ENCODE measurements around the gene KRT84. TPM values are rescaled to one million over a fixed set of nuclear protein-coding genes. Genes with fewer than 3 reads are reported as not detected.

KRT84 gene
- total and polyA plus RNA-seq, 4 donors = not detected

DNA sequence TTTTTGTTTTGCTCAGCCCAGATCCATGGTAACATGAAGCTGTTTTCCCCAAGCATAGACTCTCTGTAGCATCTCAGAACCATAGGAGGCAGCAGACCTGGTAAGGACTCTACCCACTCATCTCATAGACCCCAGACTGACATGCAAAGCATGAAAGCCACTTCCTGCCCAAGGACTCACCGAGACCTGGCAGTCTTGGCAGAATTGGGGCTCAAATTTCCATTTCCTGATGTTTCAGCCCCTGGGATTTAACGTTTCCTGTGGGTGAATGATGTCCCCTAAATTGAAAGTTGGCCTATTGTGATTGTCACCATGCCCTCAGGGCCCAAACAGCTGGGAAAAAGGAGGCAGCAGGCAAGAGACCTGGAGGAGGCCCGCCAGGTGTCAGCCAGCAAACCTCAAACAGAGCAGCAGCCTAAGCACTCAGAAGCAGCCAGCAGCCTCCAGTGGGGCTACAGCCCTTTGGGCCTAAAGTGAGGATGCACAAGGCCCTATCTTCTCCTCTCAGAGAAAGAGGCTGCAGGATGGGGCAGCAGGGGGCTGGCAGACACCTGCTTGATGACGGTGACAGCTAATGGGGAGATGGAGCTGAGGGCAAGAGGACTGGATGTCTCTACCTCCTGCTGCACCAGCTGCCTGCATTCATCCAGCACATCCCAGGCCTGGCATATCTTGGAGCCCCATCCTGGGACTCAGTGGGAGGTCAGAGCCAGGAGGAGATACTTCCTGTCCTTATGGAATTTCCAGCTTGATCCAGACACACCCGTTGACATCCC is 26.7 kb downstream of the KRT84 start:
- Histone ChIP-seq H3K4me3 (no peak overlapping the region), H3K4me1 (ENCODE audit: control insufficient read depth in 5 of 5, insufficient read depth in 5 of 5, low read length in 5 of 5) (peaks cover 0 to 16% (median 1%) of the 10 kb centered on the region in 5 donors), H3K27ac (ENCODE audit: low read depth in 1 of 2, low read length in 1 of 2) (no peak overlapping the region), H3K9ac (ENCODE audit: insufficient read depth in 1 of 2, low read length in 2 of 2) (no peak overlapping the region), H3K27me3 (ENCODE audit: control insufficient read depth in 3 of 3, insufficient read depth in 3 of 3, low read length in 2 of 3) (peaks cover 0 to 2% (median 0%) of the 10 kb centered on the region in 3 donors), H3K9me3 (ENCODE audit: control insufficient read depth in 4 of 4, insufficient read depth in 3 of 4, low read length in 3 of 4) (no peaks in the 10 kb centered on the region), H3K36me3 (ENCODE audit: control insufficient read depth in 4 of 4, insufficient read depth in 4 of 4, low read length in 4 of 4) (no peaks in the 10 kb centered on the region)
- ATAC-seq (ENCODE audit: insufficient read depth, low FRiP score) (no peak), DNase-seq (peak in 2 of 3 donors; percentile 27 to 43)
- WGBS, 2 donors = 56 to 66% methylated on average over 5 of the region's 5 CpGs
- TF ChIP-seq, protein P1, sequence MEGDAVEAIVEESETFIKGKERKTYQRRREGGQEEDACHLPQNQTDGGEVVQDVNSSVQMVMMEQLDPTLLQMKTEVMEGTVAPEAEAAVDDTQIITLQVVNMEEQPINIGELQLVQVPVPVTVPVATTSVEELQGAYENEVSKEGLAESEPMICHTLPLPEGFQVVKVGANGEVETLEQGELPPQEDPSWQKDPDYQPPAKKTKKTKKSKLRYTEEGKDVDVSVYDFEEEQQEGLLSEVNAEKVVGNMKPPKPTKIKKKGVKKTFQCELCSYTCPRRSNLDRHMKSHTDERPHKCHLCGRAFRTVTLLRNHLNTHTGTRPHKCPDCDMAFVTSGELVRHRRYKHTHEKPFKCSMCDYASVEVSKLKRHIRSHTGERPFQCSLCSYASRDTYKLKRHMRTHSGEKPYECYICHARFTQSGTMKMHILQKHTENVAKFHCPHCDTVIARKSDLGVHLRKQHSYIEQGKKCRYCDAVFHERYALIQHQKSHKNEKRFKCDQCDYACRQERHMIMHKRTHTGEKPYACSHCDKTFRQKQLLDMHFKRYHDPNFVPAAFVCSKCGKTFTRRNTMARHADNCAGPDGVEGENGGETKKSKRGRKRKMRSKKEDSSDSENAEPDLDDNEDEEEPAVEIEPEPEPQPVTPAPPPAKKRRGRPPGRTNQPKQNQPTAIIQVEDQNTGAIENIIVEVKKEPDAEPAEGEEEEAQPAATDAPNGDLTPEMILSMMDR (IDR thresholded peaks at IDR 0.05; ENCODE audit: control extremely low read depth, extremely low read depth) = no peak

GRCh38 chr12:52356762-52357580 is 28.5 kb downstream of the KRT84 start:
- Histone ChIP-seq H3K4me3 (no peak overlapping the region), H3K9ac (ENCODE audit: insufficient read depth in 1 of 2, low read length in 2 of 2) (no peak overlapping the region), H3K27ac (ENCODE audit: low read depth in 1 of 2, low read length in 1 of 2) (no peak overlapping the region), H3K27me3 (ENCODE audit: control insufficient read depth in 3 of 3, insufficient read depth in 3 of 3, low read length in 2 of 3) (peaks cover 0 to 2% (median 0%) of the 10 kb centered on the region in 3 donors), H3K36me3 (ENCODE audit: control insufficient read depth in 4 of 4, insufficient read depth in 4 of 4, low read length in 4 of 4) (no peaks in the 10 kb centered on the region), H3K4me1 (ENCODE audit: control insufficient read depth in 5 of 5, insufficient read depth in 5 of 5, low read length in 5 of 5) (peaks cover 0 to 16% (median 1%) of the 10 kb centered on the region in 5 donors), H3K9me3 (ENCODE audit: control insufficient read depth in 4 of 4, insufficient read depth in 3 of 4, low read length in 3 of 4) (no peaks in the 10 kb centered on the region)
- TF ChIP-seq, protein P1 (IDR thresholded peaks at IDR 0.05; ENCODE audit: control extremely low read depth, extremely low read depth) = no peak
- ATAC-seq (ENCODE audit: insufficient read depth, low FRiP score) = no peak
- 89 to 93% methylated on average over 20 of the region's 20 CpGs for WGBS, 2 donors
- no peak for DNase-seq

- no peak for ATAC-seq (ENCODE audit: insufficient read depth, low FRiP score)
- DNase-seq = no peak
- 90 to 95% methylated on average over 56 of the region's 56 CpGs for WGBS, 2 donors
Observed at GRCh38 chr12:52356031-52356761, 29.3 kb downstream of the KRT84 start.

More at GRCh38 chr12:52356031-52356761, 29.3 kb downstream of the KRT84 start:
- Histone ChIP-seq H3K9me3 (ENCODE audit: control insufficient read depth in 4 of 4, insufficient read depth in 3 of 4, low read length in 3 of 4) (no peaks in the 10 kb centered on the region), H3K36me3 (ENCODE audit: control insufficient read depth in 4 of 4, insufficient read depth in 4 of 4, low read length in 4 of 4) (no peaks in the 10 kb centered on the region), H3K27ac (ENCODE audit: low read depth in 1 of 2, low read length in 1 of 2) (no peak overlapping the region), H3K4me3 (no peak overlapping the region), H3K27me3 (ENCODE audit: control insufficient read depth in 3 of 3, insufficient read depth in 3 of 3, low read length in 2 of 3) (peaks cover 0 to 2% (median 0%) of the 10 kb centered on the region in 3 donors), H3K9ac (ENCODE audit: insufficient read depth in 1 of 2, low read length in 2 of 2) (no peak overlapping the region), H3K4me1 (ENCODE audit: control insufficient read depth in 5 of 5, insufficient read depth in 5 of 5, low read length in 5 of 5) (peaks cover 0 to 22% (median 3%) of the 10 kb centered on the region in 5 donors)
- TF ChIP-seq, protein P1 (IDR thresholded peaks at IDR 0.05; ENCODE audit: control extremely low read depth, extremely low read depth) = no peak
